GM12878 (cell line): Measurements from ENCODE around the gene ENTPD5.

Experiments used
- BMI1 ChIP-seq: fragments of 450-650 bp; IDR thresholded peaks from 2 replicates; pipeline ENCODE4 v1.6.1; 2016; ENCODE audit warnings: mild to moderate bottlenecking, moderate library complexity, borderline replicate concordance
- POLR2A ChIP-seq: IDR thresholded peaks from 2 replicates; pipeline ENCODE4 v1.6.1; 2011; ENCODE audit warnings: low read depth, mild to moderate bottlenecking, low read length

DNA sequence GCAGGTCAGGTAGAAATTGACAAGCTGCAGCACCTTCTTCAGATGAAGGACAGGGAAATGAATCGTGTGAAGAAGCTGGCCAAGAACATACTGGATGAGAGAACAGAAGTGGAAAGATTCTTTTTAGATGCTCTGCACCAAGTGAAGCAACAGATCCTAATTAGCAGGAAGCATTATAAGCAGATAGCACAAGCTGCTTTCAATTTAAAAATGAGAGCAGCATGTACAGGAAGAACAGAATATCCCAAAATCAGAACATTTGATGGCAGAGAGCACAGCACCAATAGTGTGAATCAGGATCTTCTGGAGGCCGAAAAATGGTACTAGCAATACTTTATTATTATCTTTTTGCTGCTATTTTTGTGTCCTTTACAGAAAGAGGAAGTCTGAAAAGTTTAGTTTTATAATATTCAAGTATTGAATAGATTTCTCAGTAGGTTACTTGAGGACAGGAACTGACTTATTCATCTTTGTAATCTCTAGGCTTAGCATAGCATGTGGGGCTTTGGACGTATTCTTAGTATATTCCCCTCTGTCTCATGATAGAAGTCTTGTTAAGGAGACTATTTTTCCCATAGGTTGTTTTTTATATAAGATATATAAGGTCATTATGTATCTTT, 30.9 kb upstream of the ENTPD5 start:
- TF ChIP-seq POLR2A, result no peak
- no peak for TF ChIP-seq BMI1
